Right lobe of liver (tissue), 4 donors: Measurements from ENCODE around the gene REC114.

Source experiments
- CTCF ChIP-seq, 4 donors: fragments of 200-600 bp in 3 of 4; fragments of 450-650 bp in 1 of 4; IDR thresholded peaks; one replicate each; pipeline versions ENCODE4 v1.5.1 to v1.8.0; 2016 to 2022; ENCODE audit warnings: antibody characterized with exemption in 4 of 4, mild to moderate bottlenecking in 2 of 4
- POLR2A ChIP-seq: fragments of 450-650 bp; IDR thresholded peaks from one replicate; pipeline ENCODE4 v1.6.1; 2017; ENCODE audit warnings: antibody characterized with exemption, mild to moderate bottlenecking
- donor health status: DM: no; HTN: no; CAD: no.
- donor health status: DM: no; HTN: no; CAD: no.
- donor health status: DM: no; HTN: yes; CAD: no.

- TF ChIP-seq CTCF (IDR thresholded peaks at IDR 0.05) (no peak), POLR2A (no peak)
Observed at GRCh38 chr15:73599934-73600333, 157.0 kb downstream of the REC114 start.
